H9 (cell line): ENCODE results near the gene SLC12A9. TPM values are rescaled to one million over a fixed set of nuclear protein-coding genes. Genes with fewer than 3 reads are reported as not detected.

Experiments
- DNase-seq: peaks from one replicate; pipeline ENCODE4 v3.0.0-alpha.2; 2017
- H2AFZ ChIP-seq: one replicate; pipeline ENCODE4 v1.6.1; 2013; ENCODE audit warnings: mild to moderate bottlenecking, low read length, control low read depth, moderate library complexity
- H2AK5ac ChIP-seq: 2 replicates; pipeline ENCODE4 v1.6.1; 2013; ENCODE audit warnings: low read length, control low read depth, mixed read lengths; ENCODE audit not compliant: insufficient read length
- H2BK120ac ChIP-seq: one replicate; pipeline ENCODE4 v1.6.1; 2013; ENCODE audit warnings: low read depth, mild to moderate bottlenecking, low read length, control low read depth, inconsistent platforms; ENCODE audit not compliant: poor library complexity, severe bottlenecking
- H2BK12ac ChIP-seq: 2 replicates; pipeline ENCODE4 v1.6.1; 2013; ENCODE audit warnings: low read length, control low read depth, mixed read lengths, low read depth; ENCODE audit not compliant: insufficient read length
- H2BK15ac ChIP-seq: 2 replicates; pipeline ENCODE4 v1.6.1; 2013; ENCODE audit warnings: low read depth, low read length, control low read depth
- H2BK20ac ChIP-seq: one replicate; pipeline ENCODE4 v1.6.1; 2013; ENCODE audit warnings: low read depth, mild to moderate bottlenecking, low read length, control low read depth, inconsistent platforms; ENCODE audit not compliant: poor library complexity, severe bottlenecking
- H2BK5ac ChIP-seq: 2 replicates; pipeline ENCODE4 v1.6.1; 2013; ENCODE audit warnings: low read length, control low read depth, mixed read lengths; ENCODE audit not compliant: insufficient read length
- H3K14ac ChIP-seq: 2 replicates; pipeline ENCODE4 v1.6.1; 2013; ENCODE audit warnings: low read length, control low read depth; ENCODE audit not compliant: insufficient read depth
- H3K18ac ChIP-seq: 2 replicates; pipeline ENCODE4 v1.6.1; 2013; ENCODE audit warnings: low read depth, mild to moderate bottlenecking, mixed read lengths, low read length, control low read depth; ENCODE audit not compliant: insufficient read length
- H3K23ac ChIP-seq: 2 replicates; pipeline ENCODE4 v1.6.1; 2013; ENCODE audit warnings: low read length, control low read depth, mixed read lengths, low read depth; ENCODE audit not compliant: insufficient read length
- H3K23me2 ChIP-seq: 2 replicates; pipeline ENCODE4 v1.6.1; 2013; ENCODE audit warnings: low read depth, mild to moderate bottlenecking, mixed read lengths, low read length, control low read depth; ENCODE audit not compliant: insufficient read length, poor library complexity, severe bottlenecking
- H3K27ac ChIP-seq: 2 replicates; pipeline ENCODE4 v1.5.1; 2013; ENCODE audit warnings: low read length, control low read depth, mixed read lengths, low read depth; ENCODE audit not compliant: insufficient read length
- H3K27me3 ChIP-seq: 2 replicates; pipeline ENCODE4 v1.6.1; 2013; ENCODE audit warnings: low read length, control low read depth, inconsistent platforms; ENCODE audit not compliant: insufficient read depth
- H3K4ac ChIP-seq: 2 replicates; pipeline ENCODE4 v1.6.1; 2013; ENCODE audit warnings: low read depth, mild to moderate bottlenecking, control low read depth, inconsistent platforms, low read length, moderate library complexity
- H3K4me1 ChIP-seq: 2 replicates; pipeline ENCODE4 v1.6.1; 2013; ENCODE audit warnings: low read length, control low read depth, inconsistent platforms; ENCODE audit not compliant: insufficient read depth
- H3K4me2 ChIP-seq: 2 replicates; pipeline ENCODE4 v1.6.1; 2013; ENCODE audit warnings: low read length, control low read depth, mixed read lengths; ENCODE audit not compliant: insufficient read length, insufficient read depth
- H3K56ac ChIP-seq: 2 replicates; pipeline ENCODE4 v1.6.1; 2013; ENCODE audit warnings: low read depth, mild to moderate bottlenecking, mixed read lengths, low read length, control low read depth; ENCODE audit not compliant: insufficient read length
- H3K79me1 ChIP-seq: 2 replicates; pipeline ENCODE4 v1.6.1; 2013; ENCODE audit warnings: low read depth, mild to moderate bottlenecking, moderate library complexity, low read length, control low read depth, inconsistent platforms; ENCODE audit not compliant: insufficient read depth, poor library complexity, severe bottlenecking
- H3K79me2 ChIP-seq: 2 replicates; pipeline ENCODE4 v1.6.1; 2013; ENCODE audit warnings: low read length, control low read depth, inconsistent platforms; ENCODE audit not compliant: insufficient read depth
- H3K9ac ChIP-seq: 2 replicates; pipeline ENCODE4 v1.6.1; 2013; ENCODE audit warnings: low read length, control low read depth, mixed read lengths; ENCODE audit not compliant: insufficient read length; ENCODE audit errors: extremely low read depth
- H3K9me3 ChIP-seq: one replicate; pipeline ENCODE4 v1.6.1; 2013; ENCODE audit warnings: low read depth, low read length, inconsistent platforms; ENCODE audit not compliant: control insufficient read depth
- H3T11ph ChIP-seq: one replicate; pipeline ENCODE4 v1.6.1; 2013; ENCODE audit warnings: mild to moderate bottlenecking, low read length, control low read depth, inconsistent platforms
- H4K20me1 ChIP-seq: one replicate; pipeline ENCODE4 v1.6.1; 2013; ENCODE audit not compliant: control insufficient read depth, insufficient read length, insufficient read depth
- H4K5ac ChIP-seq: 2 replicates; pipeline ENCODE4 v1.6.1; 2013; ENCODE audit warnings: low read depth, mild to moderate bottlenecking, mixed read lengths, low read length, control low read depth; ENCODE audit not compliant: insufficient read length
- H4K8ac ChIP-seq: replicated peaks from 2 replicates; pipeline ENCODE4 v1.6.1; 2013; ENCODE audit warnings: low read length, control low read depth, mixed read lengths, low read depth; ENCODE audit not compliant: insufficient read length
- H4K91ac ChIP-seq: 2 replicates; pipeline ENCODE4 v1.6.1; 2013; ENCODE audit warnings: low read depth, mild to moderate bottlenecking, moderate library complexity, mixed read lengths, low read length, control low read depth; ENCODE audit not compliant: insufficient read length
- H3K27ac Mint-ChIP-seq, 3 experiments: 2 replicates in 2 of 3; 3 replicates in 1 of 3; pipeline ENCODE4 v1.8.0; 2020 to 2021; ENCODE audit warnings: mixed read lengths in 3 of 3, mild to moderate bottlenecking in 1 of 3, moderate library complexity in 1 of 3
- H3K27me3 Mint-ChIP-seq: 2 replicates; pipeline ENCODE4 v1.8.0; 2021; ENCODE audit warnings: low read depth, mild to moderate bottlenecking, moderate library complexity, mixed read lengths
- H3K36me3 Mint-ChIP-seq, 3 experiments: 2 replicates in 2 of 3; 3 replicates in 1 of 3; pipeline ENCODE4 v1.8.0; 2020 to 2021; ENCODE audit warnings: low read depth in 3 of 3, mixed read lengths in 3 of 3; ENCODE audit not compliant: insufficient read depth in 1 of 3
- H3K4me1 Mint-ChIP-seq, 2 experiments: 2 replicates each; pipeline ENCODE4 v1.8.0; 2020; ENCODE audit warnings: mixed read lengths in 2 of 2
- H3K4me3 Mint-ChIP-seq, 2 experiments: 2 replicates in 1 of 2; 3 replicates in 1 of 2; pipeline ENCODE4 v1.8.0; 2020 to 2021; ENCODE audit warnings: mild to moderate bottlenecking in 2 of 2, mixed read lengths in 2 of 2, moderate library complexity in 1 of 2
- H3K9me3 Mint-ChIP-seq, 2 experiments: 2 replicates in 1 of 2; 3 replicates in 1 of 2; pipeline ENCODE4 v1.8.0; 2020; ENCODE audit warnings: mild to moderate bottlenecking in 2 of 2, mixed read lengths in 2 of 2, moderate library complexity in 1 of 2
- WGBS: extraction: QIAGEN DNeasy Blood & Tissue Kit; methylation state at CpG from one replicate; pipeline ENCODE4 v1.1.7; 2013; ENCODE audit warnings: missing lambda C conversion rate, low lambda C conversion rate, mixed read lengths; ENCODE audit not compliant: insufficient read length; ENCODE audit errors: extremely low coverage; 5-methylcytosine and 5-hydroxymethylcytosine counted together
- total RNA-seq: library from RNA; stranded (reverse); gene quantifications from 2 replicates; pipeline ENCODE4 v1.2.1, GENCODE V29; 2021
- TF ChIP-seq, protein P1 (sequence below): fragments of 200-600 bp; sonication (generic); conservative IDR thresholded peaks from 3 replicates; pipeline ENCODE4 v1.8.0; 2021; ENCODE audit warnings: antibody characterized with exemption, mild to moderate bottlenecking

The SLC12A9 gene
- total RNA-seq, 1 experiment from 2014 or later: 43.0 TPM

GRCh38 chr7:100819586-100819985 lies 32.9 kb upstream of the SLC12A9 start:
- Histone ChIP-seq H2AK5ac (no peak overlapping the region), H3K27ac (no peak overlapping the region), H3K23ac (no peak overlapping the region), H4K91ac (no peak overlapping the region), H2BK120ac (no peak overlapping the region), H3K14ac (no peak overlapping the region), H3K4me1 (no peaks in the 10 kb centered on the region), H2AFZ (no peak overlapping the region), H4K8ac (no peak overlapping the region), H3K18ac (no peak overlapping the region), H3K56ac (no peak overlapping the region), H3K79me2 (no peaks in the 10 kb centered on the region; the same call in 1 of the 2 replicates), H3K4ac (no peak overlapping the region), H2BK20ac (no peak overlapping the region), H3T11ph (no peak overlapping the region), H3K27me3 (no peaks in the 10 kb centered on the region), H3K23me2 (no peaks in the 10 kb centered on the region), H3K9ac (no peak overlapping the region), H2BK12ac (no peak overlapping the region), H2BK5ac (no peak overlapping the region), H4K20me1 (no peaks in the 10 kb centered on the region), H2BK15ac (no peak overlapping the region), H3K9me3 (no peaks in the 10 kb centered on the region), H3K4me2 (no peak overlapping the region), H3K79me1 (peaks cover 14% of the 10 kb centered on the region), H4K5ac (no peak overlapping the region)
- no CpG with 5 or more reads among the region's 23 CpGs for WGBS
- no peaks in the 10 kb centered on the region for H3K9me3 Mint-ChIP-seq
- H3K4me3 Mint-ChIP-seq: no peak overlapping the region
- no peak for DNase-seq
- TF ChIP-seq, protein P1, sequence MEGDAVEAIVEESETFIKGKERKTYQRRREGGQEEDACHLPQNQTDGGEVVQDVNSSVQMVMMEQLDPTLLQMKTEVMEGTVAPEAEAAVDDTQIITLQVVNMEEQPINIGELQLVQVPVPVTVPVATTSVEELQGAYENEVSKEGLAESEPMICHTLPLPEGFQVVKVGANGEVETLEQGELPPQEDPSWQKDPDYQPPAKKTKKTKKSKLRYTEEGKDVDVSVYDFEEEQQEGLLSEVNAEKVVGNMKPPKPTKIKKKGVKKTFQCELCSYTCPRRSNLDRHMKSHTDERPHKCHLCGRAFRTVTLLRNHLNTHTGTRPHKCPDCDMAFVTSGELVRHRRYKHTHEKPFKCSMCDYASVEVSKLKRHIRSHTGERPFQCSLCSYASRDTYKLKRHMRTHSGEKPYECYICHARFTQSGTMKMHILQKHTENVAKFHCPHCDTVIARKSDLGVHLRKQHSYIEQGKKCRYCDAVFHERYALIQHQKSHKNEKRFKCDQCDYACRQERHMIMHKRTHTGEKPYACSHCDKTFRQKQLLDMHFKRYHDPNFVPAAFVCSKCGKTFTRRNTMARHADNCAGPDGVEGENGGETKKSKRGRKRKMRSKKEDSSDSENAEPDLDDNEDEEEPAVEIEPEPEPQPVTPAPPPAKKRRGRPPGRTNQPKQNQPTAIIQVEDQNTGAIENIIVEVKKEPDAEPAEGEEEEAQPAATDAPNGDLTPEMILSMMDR: no peak
- peak overlapping the region in 1 of 3 experiments; percentile 58; a peak in 1 of 7 replicates for H3K27ac Mint-ChIP-seq
- peaks cover 54 to 92% (median 91%) of the 10 kb centered on the region in 3 experiments; a peak in 6 of 7 replicates for H3K36me3 Mint-ChIP-seq
- H3K27me3 Mint-ChIP-seq: no peaks in the 10 kb centered on the region; the same call in none of the 2 replicates
- peaks cover 1 to 4% of the 10 kb centered on the region in 2 experiments; a peak in 3 of 4 replicates for H3K4me1 Mint-ChIP-seq
